Natural killer cell (primary cell): ENCODE measurements around the gene LTF. TPM values are rescaled to one million over a fixed set of nuclear protein-coding genes. Genes with fewer than 3 reads are reported as not detected.

Source experiments
- ATAC-seq, 3 donors: fragments of 150-1000 bp in 2 of 3; fragments of 200-7000 bp in 1 of 3; cut with Tn5 transposase; 1 replicate in 1 of 3; 2 replicates in 2 of 3; pipeline ENCODE4 v1.10.0; 2021; ENCODE audit warnings: mild to moderate bottlenecking in 2 of 3, moderate library complexity in 2 of 3
- DNase-seq, 2 donors: peaks; one replicate each; pipeline versions ENCODE4 v3.0.0 to v3.0.0-alpha.2; 2013 to 2021; ENCODE audit warnings: mixed read lengths in 1 of 2
- H3K27ac ChIP-seq: one replicate; pipeline ENCODE4 v1.5.1; 2013; ENCODE audit warnings: mild to moderate bottlenecking, low read length
- H3K27me3 ChIP-seq: one replicate; pipeline ENCODE4 v1.6.1; 2013; ENCODE audit warnings: low read length; ENCODE audit not compliant: control insufficient read depth, insufficient read depth
- H3K36me3 ChIP-seq: one replicate; pipeline ENCODE4 v1.6.1; 2013; ENCODE audit warnings: low read length; ENCODE audit not compliant: control insufficient read depth, insufficient read depth
- H3K4me1 ChIP-seq: one replicate; pipeline ENCODE4 v1.6.1; 2013; ENCODE audit warnings: low read length; ENCODE audit not compliant: control insufficient read depth, insufficient read depth
- H3K4me3 ChIP-seq: one replicate; pipeline ENCODE4 v1.5.1; 2013; ENCODE audit warnings: low read length
- H3K9me3 ChIP-seq: one replicate; pipeline ENCODE4 v1.6.1; 2013; ENCODE audit warnings: low read length; ENCODE audit not compliant: control insufficient read depth, insufficient read depth
- H3K27ac Mint-ChIP-seq, 2 donors: one replicate each; pipeline ENCODE4 v1.8.0; 2022; ENCODE audit warnings: mild to moderate bottlenecking in 2 of 2, mixed read lengths in 2 of 2, moderate library complexity in 1 of 2
- H3K27me3 Mint-ChIP-seq, 2 donors: one replicate each; pipeline ENCODE4 v1.8.0; 2022; ENCODE audit warnings: low read depth in 2 of 2, mixed read lengths in 2 of 2
- H3K36me3 Mint-ChIP-seq: one replicate; pipeline ENCODE4 v1.8.0; 2022; ENCODE audit warnings: mixed read lengths
- H3K4me1 Mint-ChIP-seq, 2 donors: one replicate each; pipeline ENCODE4 v1.8.0; 2022; ENCODE audit warnings: mixed read lengths in 2 of 2
- H3K4me3 Mint-ChIP-seq: one replicate; pipeline ENCODE4 v1.8.0; 2022; ENCODE audit warnings: mild to moderate bottlenecking, moderate library complexity, mixed read lengths
- H3K9me3 Mint-ChIP-seq, 2 donors: one replicate each; pipeline ENCODE4 v1.8.0; 2022; ENCODE audit warnings: mixed read lengths in 2 of 2
- CTCF ChIP-seq: fragments of 200-600 bp; IDR thresholded peaks from one replicate; pipeline ENCODE4 v1.8.0; 2022; ENCODE audit warnings: antibody characterized with exemption
- WGBS: methylation state at CpG from one replicate; pipeline ENCODE4 v1.1.7; 2013; ENCODE audit warnings: missing lambda C conversion rate; ENCODE audit not compliant: insufficient coverage; 5-methylcytosine and 5-hydroxymethylcytosine counted together
- intact Hi-C: fragments of 100-400 bp; cut with micrococcal nuclease; formaldehyde crosslinking; loops from one replicate; pipeline ENCODE4 v1.14.2; 2022
- total RNA-seq, 4 donors: library from RNA; stranded (reverse); fragments of 120-200 nt in 1 of 4; gene quantifications; one replicate each; pipeline versions ENCODE4 v1.2.3 to v1.2.4, GENCODE V29; 2013 to 2022

LTF gene
- total RNA-seq, 3 donors from 2014 or later (not counting 1 experiment from before 2014, with no cell fraction given) = 1.0 to 1.1 TPM; not detected in 1

- ATAC-seq (no peak), DNase-seq (no peak)
- no peak overlapping the region for H3K4me3 ChIP-seq
- H3K27me3 ChIP-seq = no peaks in the 10 kb centered on the region
- no peak overlapping the region for H3K27ac ChIP-seq
- H3K27me3 Mint-ChIP-seq = peaks cover 13 to 19% of the 10 kb centered on the region in 2 donors
- 85% methylated on average over 17 of the region's 17 CpGs for WGBS
- H3K36me3 ChIP-seq = no peaks in the 10 kb centered on the region
- no peaks in the 10 kb centered on the region for H3K36me3 Mint-ChIP-seq
- H3K27ac Mint-ChIP-seq = no peak overlapping the region
- intact Hi-C loops = no loop called here
- no peaks in the 10 kb centered on the region for H3K9me3 ChIP-seq
- no peaks in the 10 kb centered on the region for H3K4me1 Mint-ChIP-seq
- H3K4me1 ChIP-seq = no peaks in the 10 kb centered on the region
- no peak overlapping the region for H3K4me3 Mint-ChIP-seq
- H3K9me3 Mint-ChIP-seq = no peaks in the 10 kb centered on the region
- TF ChIP-seq CTCF = no peak
These were observed 16.0 kb downstream of the LTF start for GRCh38 chr3:46448721-46449120.

- Mint-ChIP-seq H3K4me1 (peaks cover 5% of the 10 kb centered on the region in 2 donors), H3K4me3 (no peak overlapping the region), H3K36me3 (no peaks in the 10 kb centered on the region), H3K9me3 (no peaks in the 10 kb centered on the region), H3K27me3 (peaks cover 9 to 10% of the 10 kb centered on the region in 2 donors), H3K27ac (no peak overlapping the region)
- H3K4me1 ChIP-seq = no peaks in the 10 kb centered on the region
- H3K4me3 ChIP-seq = no peak overlapping the region
- WGBS = 64% methylated on average over 5 of the region's 5 CpGs
- H3K27me3 ChIP-seq = no peaks in the 10 kb centered on the region
- DNase-seq (no peak), ATAC-seq (no peak)
- H3K9me3 ChIP-seq = no peaks in the 10 kb centered on the region
- no peak for TF ChIP-seq CTCF
- no peaks in the 10 kb centered on the region for H3K36me3 ChIP-seq
- intact Hi-C loops = no loop called here
- H3K27ac ChIP-seq = no peak overlapping the region
These were observed 17.3 kb downstream of the LTF start for GRCh38 chr3:46447228-46447985.

DNA sequence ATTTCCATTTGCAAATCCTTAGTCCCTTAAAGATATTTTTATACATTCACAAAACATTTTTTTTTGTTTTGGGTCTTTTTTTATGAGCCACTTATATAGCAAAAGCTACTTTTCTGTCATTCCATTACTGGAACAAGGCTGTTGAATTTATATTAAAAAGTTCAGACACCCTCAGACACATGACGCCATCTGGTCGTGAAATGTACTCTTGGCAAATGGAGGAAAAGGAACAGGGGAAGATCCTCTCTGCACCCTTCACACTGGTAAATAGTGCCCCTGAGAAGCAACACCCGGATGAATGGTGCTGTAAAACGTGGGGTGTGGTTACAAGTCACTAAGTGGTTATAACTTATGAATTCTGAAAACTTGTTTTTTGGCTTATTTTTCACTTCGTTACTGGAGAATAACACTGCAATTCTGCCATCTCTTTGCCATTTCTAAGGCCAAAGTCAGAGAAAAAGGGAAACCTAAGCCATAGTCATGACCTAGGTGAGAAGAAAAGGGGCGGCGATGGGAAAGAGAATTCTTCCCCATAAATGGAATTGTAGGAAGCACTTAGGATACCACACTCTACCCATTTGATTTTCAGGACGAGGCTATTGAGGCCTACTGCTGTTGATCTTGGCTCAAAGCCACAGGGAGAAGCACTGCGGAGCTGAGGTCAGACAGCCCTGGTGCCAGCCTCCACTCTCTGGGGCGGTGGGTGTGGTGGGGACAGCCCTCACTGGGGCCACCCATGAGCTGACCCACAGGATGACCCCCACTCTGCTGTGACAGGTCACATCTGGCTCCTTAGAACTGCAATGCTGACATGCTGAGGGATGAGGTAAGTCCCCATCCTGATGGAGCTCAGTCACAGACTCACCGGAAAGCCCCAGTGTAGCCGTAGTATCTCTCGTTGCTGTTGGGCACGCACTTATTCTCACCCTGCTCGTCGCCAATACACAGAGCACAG is 21.9 kb downstream of the LTF start:
- no peaks in the 10 kb centered on the region for H3K9me3 ChIP-seq
- no peak overlapping the region for H3K4me3 ChIP-seq
- TF ChIP-seq CTCF = peak; percentile 69
- no peak overlapping the region for H3K27ac ChIP-seq
- Mint-ChIP-seq H3K9me3 (no peaks in the 10 kb centered on the region), H3K27ac (no peak overlapping the region), H3K36me3 (no peaks in the 10 kb centered on the region), H3K27me3 (peaks cover 0 to 2% of the 10 kb centered on the region in 2 donors), H3K4me1 (peaks cover 26% of the 10 kb centered on the region in 2 donors), H3K4me3 (no peak overlapping the region)
- ATAC-seq = peak; percentile 13 to 54 (median 20)
- H3K4me1 ChIP-seq = peaks cover 9% of the 10 kb centered on the region
- intact Hi-C loops = loop anchor here (5.0 kb wide), 2 partner anchors 236 to 346 kb away; partner anchors contain the start of gene CCR1
- no peaks in the 10 kb centered on the region for H3K27me3 ChIP-seq
- DNase-seq = peak in 1 of 2 donors; percentile 72
- WGBS = 84% methylated on average over 13 of the region's 16 CpGs
- no peaks in the 10 kb centered on the region for H3K36me3 ChIP-seq
